ENCODE results near the gene DYNLT3.

DNA sequence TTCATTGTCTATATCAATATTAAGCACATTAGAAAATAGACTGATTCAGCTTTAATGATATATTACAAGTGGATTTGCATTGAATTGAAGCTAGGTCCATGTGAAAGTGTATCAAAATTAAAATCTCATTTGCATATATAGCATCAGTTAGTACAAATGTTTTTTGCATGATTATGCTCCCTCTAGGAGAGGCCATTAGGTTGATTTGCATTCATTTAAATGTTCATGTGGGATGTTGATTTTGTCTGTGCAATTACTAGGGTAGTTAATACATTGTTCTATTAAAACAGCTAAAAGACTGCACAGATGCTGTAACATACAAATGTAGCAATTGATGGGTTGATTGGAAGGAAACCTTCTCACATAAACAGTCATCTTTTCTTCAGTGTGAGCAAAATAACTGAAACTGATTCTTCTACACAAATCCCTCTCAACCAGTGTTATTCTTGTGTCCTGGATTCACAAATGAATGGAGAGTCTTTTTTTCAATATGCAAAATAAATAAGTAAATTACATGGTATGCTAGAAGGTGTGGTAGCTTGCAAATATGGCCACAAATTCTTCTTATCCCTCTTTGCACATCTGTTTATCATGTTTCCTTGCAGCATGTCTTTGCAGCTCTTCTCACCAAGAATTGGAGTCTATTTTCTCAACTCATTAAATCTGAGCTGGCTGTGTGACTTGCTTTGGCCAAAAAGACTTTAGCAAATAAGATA is 48.6 kb upstream of the DYNLT3 start:
- no peak for TF ChIP-seq ZNF274 (IDR thresholded peaks at IDR 0.05; ENCODE audit: low read depth, low read length)
- no peak for TF ChIP-seq SUZ12 (IDR thresholded peaks at IDR 0.05; ENCODE audit: extremely low read depth, insufficient read depth, insufficient read length)
